ENCODE results near the gene PDGFA. TPM values are rescaled to one million over a fixed set of nuclear protein-coding genes. Genes with fewer than 3 reads are reported as not detected.

Gene PDGFA
- total RNA-seq, 1 experiment from 2014 or later, result 35.8 TPM

DNA sequence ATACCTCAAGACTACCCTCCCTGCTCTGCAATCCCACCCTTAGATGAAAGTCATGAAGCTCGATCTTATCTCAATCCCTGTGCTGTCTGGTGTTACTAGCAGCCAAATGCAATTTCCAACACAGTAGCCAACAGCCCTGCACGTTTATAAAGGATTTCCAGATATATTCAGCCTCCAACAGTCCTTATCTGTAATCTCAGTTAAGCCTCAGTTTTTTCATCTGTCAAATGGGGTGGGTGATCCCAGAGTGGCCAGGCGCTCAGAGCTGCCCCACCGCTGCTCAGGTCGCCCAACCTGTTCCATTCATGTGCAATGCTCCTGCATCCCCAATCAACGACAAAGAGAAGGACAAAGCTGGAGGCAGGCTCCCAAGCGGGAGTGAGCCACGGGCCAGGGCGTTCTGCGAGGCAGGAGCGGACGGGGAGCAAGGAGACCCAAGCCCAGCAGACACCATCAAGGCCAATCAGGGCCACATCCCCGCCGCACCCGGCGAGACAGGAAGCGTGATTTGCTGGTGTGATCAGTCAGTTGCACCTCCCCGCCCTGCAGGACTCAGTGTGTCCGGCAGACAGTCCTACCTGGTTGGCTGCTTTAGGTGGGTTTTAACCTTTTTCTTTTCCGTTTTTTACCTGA lies 19.7 kb downstream of the PDGFA start:
- H4K5ac ChIP-seq (ENCODE audit: insufficient read length, low read depth, low read length), result no peak overlapping the region
- no peaks in the 10 kb centered on the region for H3K27me3 ChIP-seq (ENCODE audit: insufficient read depth, low read length)
- WGBS (ENCODE audit: extremely low coverage, insufficient read length, low lambda C conversion rate), result no CpG with 5 or more reads among the region's 20 CpGs
- H3K56ac ChIP-seq (ENCODE audit: insufficient read length, low read depth, low read length), result no peak overlapping the region
- Mint-ChIP-seq H3K4me3 (no peak overlapping the region), H3K36me3 (ENCODE audit: insufficient read depth in 1 of 3, low read depth in 3 of 3) (peaks cover 39 to 51% (median 41%) of the 10 kb centered on the region in 3 experiments), H3K4me1 (peaks cover 3 to 13% of the 10 kb centered on the region in 2 experiments; a peak in 3 of 4 replicates), H3K27me3 (ENCODE audit: low read depth) (no peaks in the 10 kb centered on the region), H3K27ac (no peak overlapping the region), H3K9me3 (no peaks in the 10 kb centered on the region; a peak in 1 of 5 replicates)
- H3K4me2 ChIP-seq (ENCODE audit: insufficient read depth, insufficient read length, low read length), result no peak overlapping the region
- H4K20me1 ChIP-seq (ENCODE audit: control insufficient read depth, insufficient read depth, insufficient read length), result no peaks in the 10 kb centered on the region
- no peak overlapping the region for H3K14ac ChIP-seq (ENCODE audit: insufficient read depth, low read length)
- TF ChIP-seq, protein P1, sequence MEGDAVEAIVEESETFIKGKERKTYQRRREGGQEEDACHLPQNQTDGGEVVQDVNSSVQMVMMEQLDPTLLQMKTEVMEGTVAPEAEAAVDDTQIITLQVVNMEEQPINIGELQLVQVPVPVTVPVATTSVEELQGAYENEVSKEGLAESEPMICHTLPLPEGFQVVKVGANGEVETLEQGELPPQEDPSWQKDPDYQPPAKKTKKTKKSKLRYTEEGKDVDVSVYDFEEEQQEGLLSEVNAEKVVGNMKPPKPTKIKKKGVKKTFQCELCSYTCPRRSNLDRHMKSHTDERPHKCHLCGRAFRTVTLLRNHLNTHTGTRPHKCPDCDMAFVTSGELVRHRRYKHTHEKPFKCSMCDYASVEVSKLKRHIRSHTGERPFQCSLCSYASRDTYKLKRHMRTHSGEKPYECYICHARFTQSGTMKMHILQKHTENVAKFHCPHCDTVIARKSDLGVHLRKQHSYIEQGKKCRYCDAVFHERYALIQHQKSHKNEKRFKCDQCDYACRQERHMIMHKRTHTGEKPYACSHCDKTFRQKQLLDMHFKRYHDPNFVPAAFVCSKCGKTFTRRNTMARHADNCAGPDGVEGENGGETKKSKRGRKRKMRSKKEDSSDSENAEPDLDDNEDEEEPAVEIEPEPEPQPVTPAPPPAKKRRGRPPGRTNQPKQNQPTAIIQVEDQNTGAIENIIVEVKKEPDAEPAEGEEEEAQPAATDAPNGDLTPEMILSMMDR (conservative IDR thresholded peaks at IDR 0.05), result no peak
- H3K23me2 ChIP-seq (ENCODE audit: insufficient read length, low read depth, low read length, poor library complexity, severe bottlenecking), result no peaks in the 10 kb centered on the region
- H3K4ac ChIP-seq (ENCODE audit: low read depth, low read length), result no peak overlapping the region
- no peak overlapping the region for H2AFZ ChIP-seq (ENCODE audit: low read length)
- no peak overlapping the region for H4K91ac ChIP-seq (ENCODE audit: insufficient read length, low read depth, low read length)
- H2BK20ac ChIP-seq (ENCODE audit: low read depth, low read length, poor library complexity, severe bottlenecking), result no peak overlapping the region
- H3K27ac ChIP-seq (ENCODE audit: insufficient read length, low read depth, low read length), result no peak overlapping the region
- H2BK120ac ChIP-seq (ENCODE audit: low read depth, low read length, poor library complexity, severe bottlenecking), result no peak overlapping the region
- no peak overlapping the region for H2AK5ac ChIP-seq (ENCODE audit: insufficient read length, low read length)
- no peak overlapping the region for H2BK12ac ChIP-seq (ENCODE audit: insufficient read length, low read depth, low read length)
- H3K9me3 ChIP-seq (ENCODE audit: control insufficient read depth, low read depth, low read length), result no peaks in the 10 kb centered on the region
- no peaks in the 10 kb centered on the region for H3K4me1 ChIP-seq (ENCODE audit: insufficient read depth, low read length)
- no peak overlapping the region for H2BK5ac ChIP-seq (ENCODE audit: insufficient read length, low read length)
- no peak overlapping the region for H3K9ac ChIP-seq (ENCODE audit: extremely low read depth, insufficient read length, low read length)
- H3T11ph ChIP-seq (ENCODE audit: low read length), result no peak overlapping the region
- H3K79me2 ChIP-seq (ENCODE audit: insufficient read depth, low read length), result no peaks in the 10 kb centered on the region
- H4K8ac ChIP-seq (replicated peaks; ENCODE audit: insufficient read length, low read depth, low read length), result no peak overlapping the region
- no peak overlapping the region for H3K18ac ChIP-seq (ENCODE audit: insufficient read length, low read depth, low read length)
- DNase-seq, result no peak
- H3K23ac ChIP-seq (ENCODE audit: insufficient read length, low read depth, low read length), result no peak overlapping the region
- no peaks in the 10 kb centered on the region for H3K79me1 ChIP-seq (ENCODE audit: insufficient read depth, low read depth, low read length, poor library complexity, severe bottlenecking)
- no peak overlapping the region for H2BK15ac ChIP-seq (ENCODE audit: low read depth, low read length)

Measured in H9 (cell line).